ENCODE data around the gene SERINC4.

SERINC4 gene

GRCh38 chr15:43775411-43775965, 24.5 kb downstream of the SERINC4 start:
- POLR2A ChIA-PET = interaction anchor here (0.7 to 1.6 kb wide), 4 partner anchors 11 to 453 kb away, joined by 3 to 10 read pairs (median 4); partner anchors contain the start of gene SERF2
- Histone ChIP-seq H3K4me1 (ENCODE audit: control extremely low read depth in 1 of 4, control insufficient read depth in 4 of 4, insufficient read depth in 4 of 4, low read length in 3 of 4) (peaks cover 0 to 19% (median 10%) of the 10 kb centered on the region in 4 experiments), H3K27ac (ENCODE audit: insufficient read depth in 1 of 2, low read depth in 1 of 2, low read length in 2 of 2, poor library complexity in 1 of 2, severe bottlenecking in 2 of 2) (no peak overlapping the region), H3K27me3 (replicated peaks in 2 of 5; ENCODE audit: control insufficient read depth in 4 of 5, insufficient read depth in 5 of 5, low read length in 4 of 5) (no peaks in the 10 kb centered on the region), H3K9me3 (ENCODE audit: control extremely low read depth in 1 of 5, control insufficient read depth in 4 of 5, insufficient read depth in 2 of 5, low read depth in 1 of 5, low read length in 4 of 5) (no peaks in the 10 kb centered on the region), H3K4me3 (ENCODE audit: control insufficient read depth in 1 of 7, extremely low read depth in 1 of 7, insufficient read depth in 4 of 7, low read depth in 2 of 7, low read length in 6 of 7) (no peak overlapping the region), H3K36me3 (ENCODE audit: control insufficient read depth in 4 of 4, insufficient read depth in 4 of 4, low read length in 3 of 4) (peaks cover 3 to 34% (median 18%) of the 10 kb centered on the region in 4 experiments)
- peak in 1 of 3 donors; percentile 26 for DNase-seq
- CTCF ChIA-PET = interaction anchor here (1.1 to 3.5 kb wide), 5 partner anchors 11 to 22 kb away, joined by 3 to 37 read pairs (median 5); partner anchors contain the start of gene SERF2
- no CpG with 5 or more reads among the region's 1 CpG for WGBS (ENCODE audit: insufficient coverage)

GRCh38 chr15:43774062-43774461, 26.0 kb downstream of the SERINC4 start:
- Histone ChIP-seq H3K4me1 (ENCODE audit: control extremely low read depth in 1 of 4, control insufficient read depth in 4 of 4, insufficient read depth in 4 of 4, low read length in 3 of 4) (peaks cover 0 to 19% (median 10%) of the 10 kb centered on the region in 4 experiments), H3K27me3 (replicated peaks in 2 of 5; ENCODE audit: control insufficient read depth in 4 of 5, insufficient read depth in 5 of 5, low read length in 4 of 5) (no peaks in the 10 kb centered on the region), H3K36me3 (ENCODE audit: control insufficient read depth in 4 of 4, insufficient read depth in 4 of 4, low read length in 3 of 4) (peaks cover 5 to 48% (median 27%) of the 10 kb centered on the region in 4 experiments), H3K4me3 (ENCODE audit: control insufficient read depth in 1 of 7, extremely low read depth in 1 of 7, insufficient read depth in 4 of 7, low read depth in 2 of 7, low read length in 6 of 7) (no peak overlapping the region), H3K27ac (ENCODE audit: insufficient read depth in 1 of 2, low read depth in 1 of 2, low read length in 2 of 2, poor library complexity in 1 of 2, severe bottlenecking in 2 of 2) (no peak overlapping the region), H3K9me3 (ENCODE audit: control extremely low read depth in 1 of 5, control insufficient read depth in 4 of 5, insufficient read depth in 2 of 5, low read depth in 1 of 5, low read length in 4 of 5) (no peaks in the 10 kb centered on the region)
- DNase-seq = no peak
- WGBS (ENCODE audit: insufficient coverage) = 100% methylated on average over 2 of the region's 4 CpGs
- CTCF ChIA-PET = interaction anchor here (0.8 to 1.6 kb wide), 3 partner anchors 10 to 19 kb away, joined by 3 to 6 read pairs (median 3); no protein-coding TSS in a partner anchor
- POLR2A ChIA-PET = interaction anchor here (0.6 to 1.1 kb wide), 3 partner anchors 8 to 12 kb away, joined by 3 to 6 read pairs (median 3); no protein-coding TSS in a partner anchor

- H3K27me3 ChIP-seq (replicated peaks in 2 of 5; ENCODE audit: control insufficient read depth in 4 of 5, insufficient read depth in 5 of 5, low read length in 4 of 5) = no peaks in the 10 kb centered on the region
- ChIA-PET POLR2A (interaction anchor here (1.1 kb wide), 2 partner anchors 9 to 13 kb away, joined by 3 to 6 read pairs; no protein-coding TSS in a partner anchor), CTCF (interaction anchor here (2.0 kb wide), 1 partner anchor 13 kb away, joined by 7 read pairs; no protein-coding TSS in a partner anchor)
- H3K4me1 ChIP-seq (ENCODE audit: control extremely low read depth in 1 of 4, control insufficient read depth in 4 of 4, insufficient read depth in 4 of 4, low read length in 3 of 4) = peaks cover 0 to 13% (median 10%) of the 10 kb centered on the region in 4 experiments
- DNase-seq = no peak
- no peaks in the 10 kb centered on the region for H3K9me3 ChIP-seq (ENCODE audit: control extremely low read depth in 1 of 5, control insufficient read depth in 4 of 5, insufficient read depth in 2 of 5, low read depth in 1 of 5, low read length in 4 of 5)
- peaks cover 8 to 62% (median 36%) of the 10 kb centered on the region in 4 experiments for H3K36me3 ChIP-seq (ENCODE audit: control insufficient read depth in 4 of 4, insufficient read depth in 4 of 4, low read length in 3 of 4)
- H3K4me3 ChIP-seq (ENCODE audit: control insufficient read depth in 1 of 7, extremely low read depth in 1 of 7, insufficient read depth in 4 of 7, low read depth in 2 of 7, low read length in 6 of 7) = no peak overlapping the region
- no peak overlapping the region for H3K27ac ChIP-seq (ENCODE audit: insufficient read depth in 1 of 2, low read depth in 1 of 2, low read length in 2 of 2, poor library complexity in 1 of 2, severe bottlenecking in 2 of 2)
These were observed 27.4 kb downstream of the SERINC4 start for GRCh38 chr15:43772624-43773023.

- H3K9me3 ChIP-seq (ENCODE audit: control extremely low read depth in 1 of 5, control insufficient read depth in 4 of 5, insufficient read depth in 2 of 5, low read depth in 1 of 5, low read length in 4 of 5) = no peaks in the 10 kb centered on the region
- H3K4me1 ChIP-seq (ENCODE audit: control extremely low read depth in 1 of 4, control insufficient read depth in 4 of 4, insufficient read depth in 4 of 4, low read length in 3 of 4) = peaks cover 0 to 8% (median 7%) of the 10 kb centered on the region in 4 experiments
- WGBS (ENCODE audit: insufficient coverage) = 95% methylated on average over 2 of the region's 2 CpGs
- H3K27ac ChIP-seq (ENCODE audit: insufficient read depth in 1 of 2, low read depth in 1 of 2, low read length in 2 of 2, poor library complexity in 1 of 2, severe bottlenecking in 2 of 2) = no peak overlapping the region
- H3K36me3 ChIP-seq (ENCODE audit: control insufficient read depth in 4 of 4, insufficient read depth in 4 of 4, low read length in 3 of 4) = peaks cover 9 to 66% (median 40%) of the 10 kb centered on the region in 4 experiments
- no peak for DNase-seq
- no peaks in the 10 kb centered on the region for H3K27me3 ChIP-seq (replicated peaks in 2 of 5; ENCODE audit: control insufficient read depth in 4 of 5, insufficient read depth in 5 of 5, low read length in 4 of 5)
- ChIA-PET POLR2A (no interaction called here), CTCF (interaction anchor here (1.2 to 2.2 kb wide), 3 partner anchors 10 to 17 kb away, joined by 3 to 12 read pairs (median 7); no protein-coding TSS in a partner anchor)
- no peak overlapping the region for H3K4me3 ChIP-seq (ENCODE audit: control insufficient read depth in 1 of 7, extremely low read depth in 1 of 7, insufficient read depth in 4 of 7, low read depth in 2 of 7, low read length in 6 of 7)
These were observed 28.2 kb downstream of the SERINC4 start for GRCh38 chr15:43771816-43772215.

- POLR2A ChIA-PET = interaction anchor here (1.5 kb wide), 1 partner anchor 23 kb away, joined by 4 read pairs; no protein-coding TSS in a partner anchor
- H3K27ac ChIP-seq (ENCODE audit: insufficient read depth in 1 of 2, low read depth in 1 of 2, low read length in 2 of 2, poor library complexity in 1 of 2, severe bottlenecking in 2 of 2) = no peak overlapping the region
- peaks cover 24 to 87% (median 57%) of the 10 kb centered on the region in 4 experiments for H3K36me3 ChIP-seq (ENCODE audit: control insufficient read depth in 4 of 4, insufficient read depth in 4 of 4, low read length in 3 of 4)
- H3K4me1 ChIP-seq (ENCODE audit: control extremely low read depth in 1 of 4, control insufficient read depth in 4 of 4, insufficient read depth in 4 of 4, low read length in 3 of 4) = no peaks in the 10 kb centered on the region
- CTCF ChIA-PET = interaction anchor here (1.2 to 2.2 kb wide), 5 partner anchors 9 to 23 kb away, joined by 3 to 12 read pairs (median 5); no protein-coding TSS in a partner anchor
- DNase-seq = peak; percentile 64 to 78 (median 74)
- H3K9me3 ChIP-seq (ENCODE audit: control extremely low read depth in 1 of 5, control insufficient read depth in 4 of 5, insufficient read depth in 2 of 5, low read depth in 1 of 5, low read length in 4 of 5) = no peaks in the 10 kb centered on the region
- 83% methylated on average over 1 of the region's 5 CpGs for WGBS (ENCODE audit: insufficient coverage)
- H3K27me3 ChIP-seq (replicated peaks in 2 of 5; ENCODE audit: control insufficient read depth in 4 of 5, insufficient read depth in 5 of 5, low read length in 4 of 5) = no peaks in the 10 kb centered on the region
- H3K4me3 ChIP-seq (ENCODE audit: control insufficient read depth in 1 of 7, extremely low read depth in 1 of 7, insufficient read depth in 4 of 7, low read depth in 2 of 7, low read length in 6 of 7) = no peak overlapping the region
These were observed 30.3 kb downstream of the SERINC4 start for GRCh38 chr15:43769584-43770228.

GRCh38 chr15:43763819-43764446, 36.1 kb downstream of the SERINC4 start:
- peaks cover 26 to 83% (median 57%) of the 10 kb centered on the region in 4 experiments for H3K36me3 ChIP-seq (ENCODE audit: control insufficient read depth in 4 of 4, insufficient read depth in 4 of 4, low read length in 3 of 4)

More at GRCh38 chr15:43763819-43764446, 36.1 kb downstream of the SERINC4 start:
- CTCF ChIA-PET = interaction anchor here (1.1 to 2.0 kb wide), 2 partner anchors 10 to 12 kb away, joined by 3 to 13 read pairs; partner anchors contain the start of gene ELL3
- 100% methylated on average over 1 of the region's 2 CpGs for WGBS (ENCODE audit: insufficient coverage)
- no peak overlapping the region for H3K27ac ChIP-seq (ENCODE audit: insufficient read depth in 1 of 2, low read depth in 1 of 2, low read length in 2 of 2, poor library complexity in 1 of 2, severe bottlenecking in 2 of 2)
- no peak for DNase-seq
- POLR2A ChIA-PET = interaction anchor here (0.9 to 1.4 kb wide), 2 partner anchors 9 to 11 kb away, joined by 3 to 10 read pairs; no protein-coding TSS in a partner anchor
- H3K27me3 ChIP-seq (replicated peaks in 2 of 5; ENCODE audit: control insufficient read depth in 4 of 5, insufficient read depth in 5 of 5, low read length in 4 of 5) = no peaks in the 10 kb centered on the region
- H3K9me3 ChIP-seq (ENCODE audit: control extremely low read depth in 1 of 5, control insufficient read depth in 4 of 5, insufficient read depth in 2 of 5, low read depth in 1 of 5, low read length in 4 of 5) = no peaks in the 10 kb centered on the region
- no peaks in the 10 kb centered on the region for H3K4me1 ChIP-seq (ENCODE audit: control extremely low read depth in 1 of 4, control insufficient read depth in 4 of 4, insufficient read depth in 4 of 4, low read length in 3 of 4)
- no peak overlapping the region for H3K4me3 ChIP-seq (ENCODE audit: control insufficient read depth in 1 of 7, extremely low read depth in 1 of 7, insufficient read depth in 4 of 7, low read depth in 2 of 7, low read length in 6 of 7)
